HepG2 (cell line): ENCODE data around the gene RARA. TPM values are rescaled to one million over a fixed set of nuclear protein-coding genes. Genes with fewer than 3 reads are reported as not detected.

Experiments
- CBFB ChIP-seq: sonication (generic); formaldehyde crosslinking; IDR thresholded peaks from 2 replicates; pipeline ENCODE4 v1.4.0; 2020; ENCODE audit warnings: missing genetic modification reagents
- GATA4 ChIP-seq: sonication (generic); IDR thresholded peaks from 2 replicates; pipeline ENCODE4 v1.6.1; 2016; ENCODE audit warnings: antibody characterized with exemption, low read depth, borderline replicate concordance
- KLF12 ChIP-seq: sonication (generic); formaldehyde crosslinking; IDR thresholded peaks from 2 replicates; pipeline ENCODE4 v1.4.0; 2020; ENCODE audit warnings: missing genetic modification reagents, borderline replicate concordance
- MED1 ChIP-seq: sonication (generic); formaldehyde crosslinking; IDR thresholded peaks from 2 replicates; pipeline ENCODE4 v1.4.0; 2020; ENCODE audit warnings: missing genetic modification reagents
- MEIS2 ChIP-seq: sonication (generic); formaldehyde crosslinking; IDR thresholded peaks from 2 replicates; pipeline ENCODE4 v1.9.0; 2021; ENCODE audit warnings: mild to moderate bottlenecking, missing genetic modification reagents
- MLLT10 ChIP-seq: sonication (generic); formaldehyde crosslinking; IDR thresholded peaks from 2 replicates; pipeline ENCODE4 v1.4.0; 2020; ENCODE audit warnings: missing genetic modification reagents
- NFYB ChIP-seq: sonication (generic); formaldehyde crosslinking; IDR thresholded peaks from 2 replicates; pipeline ENCODE4 v1.4.0; 2020; ENCODE audit warnings: missing genetic modification reagents
- REXO4 ChIP-seq: sonication (generic); formaldehyde crosslinking; IDR thresholded peaks from 2 replicates; pipeline ENCODE4 v1.8.0; 2022; ENCODE audit warnings: missing genetic modification reagents, mild to moderate bottlenecking, borderline replicate concordance
- RXRB ChIP-seq: IDR thresholded peaks from 2 replicates; pipeline ENCODE4 v1.6.1; 2016; ENCODE audit warnings: borderline replicate concordance, missing genetic modification reagents, missing compliant biosample characterization
- ZNF383 ChIP-seq: sonication (generic); formaldehyde crosslinking; IDR thresholded peaks from 2 replicates; pipeline ENCODE4 v1.4.0; 2020; ENCODE audit warnings: missing genetic modification reagents, mild to moderate bottlenecking, borderline replicate concordance
- ZNF709 ChIP-seq: sonication (generic); formaldehyde crosslinking; IDR thresholded peaks from 2 replicates; pipeline ENCODE4 v1.5.0; 2020; ENCODE audit warnings: mild to moderate bottlenecking, missing genetic modification reagents
- polyA plus RNA-seq, 8 experiments: library from polyadenylated mRNA; depleted of rRNA in 3 of 8; stranded (reverse) in 7 of 8; unstranded in 1 of 8; fragments of >200 nt; fragmentation: Illumina TruSeq in 4 of 8; extraction: Trizol in 4 of 8; gene quantifications; 2 replicates each; pipeline versions ENCODE4 v1.2.1 to v1.2.3, GENCODE V29; 2011 to 2016; ENCODE audit warnings: low read depth in 4 of 8, missing spikeins in 1 of 8, mixed read lengths in 1 of 8; ENCODE audit not compliant: insufficient read depth in 1 of 8
- total RNA-seq, 5 experiments: library from RNA; depleted of rRNA; stranded (reverse); fragments of >200 nt; fragmentation: Illumina TruSeq; extraction: Trizol; gene quantifications; 2 replicates each; pipeline ENCODE4 v1.2.3, GENCODE V29; 2016; ENCODE audit warnings: low read depth in 1 of 5
- TF ChIP-seq, protein P1 (sequence below): IDR thresholded peaks from 2 replicates; pipeline ENCODE4 v1.6.1; 2016; ENCODE audit warnings: low read depth
- TF ChIP-seq, protein P2 (sequence below): sonication (generic); formaldehyde crosslinking; IDR thresholded peaks from 2 replicates; pipeline ENCODE4 v1.5.1; 2020; ENCODE audit warnings: missing genetic modification reagents, mild to moderate bottlenecking, borderline replicate concordance
- TF ChIP-seq, protein P3 (sequence below), 2 experiments: fragments of 450-650 bp in 1 of 2; sonication (generic) in 1 of 2; formaldehyde crosslinking in 1 of 2; IDR thresholded peaks; 2 replicates each; pipeline versions ENCODE4 v1.6.1 to v1.8.0; 2016 to 2022; ENCODE audit warnings: antibody characterized with exemption in 1 of 2, mild to moderate bottlenecking in 1 of 2, missing genetic modification reagents in 1 of 2
- TF ChIP-seq, protein P4 (sequence below): sonication (generic); formaldehyde crosslinking; IDR thresholded peaks from 2 replicates; pipeline ENCODE4 v1.4.0; 2020; ENCODE audit warnings: mild to moderate bottlenecking, low read depth, missing genetic modification reagents

Gene RARA
- total and polyA plus RNA-seq, 2 of the 13 experiments (the other 11 are each of a cell fraction or from before 2014, with no cell fraction given), result 6.4 to 8.6 TPM

DNA sequence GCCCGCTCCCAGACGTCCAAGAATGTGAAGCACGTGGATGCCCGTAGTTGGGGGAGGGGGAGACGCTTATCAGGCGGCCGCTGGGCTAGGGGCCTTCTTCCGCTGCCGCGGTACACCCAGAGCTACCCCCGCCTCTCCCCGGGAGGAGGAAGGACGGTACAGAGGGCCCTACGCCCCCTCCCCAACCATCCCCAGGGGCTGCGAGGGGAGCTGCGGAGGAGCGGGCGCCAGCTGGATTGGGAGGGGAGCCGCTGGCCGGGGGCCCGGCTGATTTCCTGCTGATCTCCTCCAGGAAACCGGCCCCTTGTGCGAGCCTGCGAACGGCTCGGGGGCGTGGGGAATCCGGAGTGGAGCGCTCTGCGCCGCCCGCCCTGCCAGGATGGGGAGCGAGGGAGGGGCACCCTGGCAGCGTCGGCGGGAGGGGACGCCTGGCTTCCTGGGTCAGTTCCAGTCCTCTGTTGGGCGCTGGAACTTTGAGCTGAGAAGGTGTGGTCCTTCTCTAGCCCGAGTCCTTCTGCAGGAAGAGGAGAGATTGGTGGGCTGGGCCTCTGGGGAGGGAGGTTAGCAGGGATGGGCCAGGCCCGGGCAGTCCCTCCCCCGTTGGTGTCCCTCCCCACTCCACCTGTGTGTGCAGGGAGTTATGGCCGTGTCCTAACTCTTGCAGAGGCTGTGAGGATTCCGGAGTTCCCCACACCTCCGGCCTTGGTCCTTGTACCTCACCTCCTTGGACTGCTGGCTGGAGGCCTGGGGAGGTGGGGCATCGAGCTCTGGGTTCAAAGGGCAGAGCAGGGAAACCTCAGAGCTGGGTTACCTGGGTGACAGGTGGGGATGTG lies 36.4 kb downstream of the RARA start (continued):
- TF ChIP-seq, protein P1, sequence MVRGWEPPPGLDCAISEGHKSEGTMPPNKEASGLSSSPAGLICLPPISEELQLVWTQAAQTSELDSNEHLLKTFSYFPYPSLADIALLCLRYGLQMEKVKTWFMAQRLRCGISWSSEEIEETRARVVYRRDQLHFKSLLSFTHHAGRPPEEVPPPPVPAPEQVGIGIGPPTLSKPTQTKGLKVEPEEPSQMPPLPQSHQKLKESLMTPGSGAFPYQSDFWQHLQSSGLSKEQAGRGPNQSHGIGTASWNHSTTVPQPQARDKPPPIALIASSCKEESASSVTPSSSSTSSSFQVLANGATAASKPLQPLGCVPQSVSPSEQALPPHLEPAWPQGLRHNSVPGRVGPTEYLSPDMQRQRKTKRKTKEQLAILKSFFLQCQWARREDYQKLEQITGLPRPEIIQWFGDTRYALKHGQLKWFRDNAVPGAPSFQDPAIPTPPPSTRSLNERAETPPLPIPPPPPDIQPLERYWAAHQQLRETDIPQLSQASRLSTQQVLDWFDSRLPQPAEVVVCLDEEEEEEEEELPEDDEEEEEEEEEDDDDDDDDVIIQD (CRISPR knock-in tag), result peak; percentile 63; the same call in 1 of the 2 replicates
- TF ChIP-seq GATA4 (no peak), MEIS2 (CRISPR knock-in tag) (no peak), ZNF383 (CRISPR knock-in tag) (peak; percentile 96; the same call in 1 of the 2 replicates), KLF12 (CRISPR knock-in tag) (peak; percentile 39; the same call in 1 of the 2 replicates), NFYB (CRISPR knock-in tag) (peak; percentile 46), MLLT10 (no peak), RXRB (peak; percentile 63), CBFB (no peak; the same call in 1 of the 2 replicates), REXO4 (CRISPR knock-in tag) (no peak), ZNF709 (CRISPR knock-in tag) (0 out of 2 replicates have a peak, but pooled peaks have one; percentile 20), MED1 (CRISPR knock-in tag) (peak; percentile 42; the same call in 1 of the 2 replicates)
- TF ChIP-seq, protein P2, sequence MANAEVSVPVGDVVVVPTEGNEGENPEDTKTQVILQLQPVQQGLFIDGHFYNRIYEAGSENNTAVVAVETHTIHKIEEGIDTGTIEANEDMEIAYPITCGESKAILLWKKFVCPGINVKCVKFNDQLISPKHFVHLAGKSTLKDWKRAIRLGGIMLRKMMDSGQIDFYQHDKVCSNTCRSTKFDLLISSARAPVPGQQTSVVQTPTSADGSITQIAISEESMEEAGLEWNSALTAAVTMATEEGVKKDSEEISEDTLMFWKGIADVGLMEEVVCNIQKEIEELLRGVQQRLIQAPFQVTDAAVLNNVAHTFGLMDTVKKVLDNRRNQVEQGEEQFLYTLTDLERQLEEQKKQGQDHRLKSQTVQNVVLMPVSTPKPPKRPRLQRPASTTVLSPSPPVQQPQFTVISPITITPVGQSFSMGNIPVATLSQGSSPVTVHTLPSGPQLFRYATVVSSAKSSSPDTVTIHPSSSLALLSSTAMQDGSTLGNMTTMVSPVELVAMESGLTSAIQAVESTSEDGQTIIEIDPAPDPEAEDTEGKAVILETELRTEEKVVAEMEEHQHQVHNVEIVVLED (CRISPR knock-in tag), result peak; percentile 59; the same call in 1 of the 2 replicates
- TF ChIP-seq, protein P3, sequence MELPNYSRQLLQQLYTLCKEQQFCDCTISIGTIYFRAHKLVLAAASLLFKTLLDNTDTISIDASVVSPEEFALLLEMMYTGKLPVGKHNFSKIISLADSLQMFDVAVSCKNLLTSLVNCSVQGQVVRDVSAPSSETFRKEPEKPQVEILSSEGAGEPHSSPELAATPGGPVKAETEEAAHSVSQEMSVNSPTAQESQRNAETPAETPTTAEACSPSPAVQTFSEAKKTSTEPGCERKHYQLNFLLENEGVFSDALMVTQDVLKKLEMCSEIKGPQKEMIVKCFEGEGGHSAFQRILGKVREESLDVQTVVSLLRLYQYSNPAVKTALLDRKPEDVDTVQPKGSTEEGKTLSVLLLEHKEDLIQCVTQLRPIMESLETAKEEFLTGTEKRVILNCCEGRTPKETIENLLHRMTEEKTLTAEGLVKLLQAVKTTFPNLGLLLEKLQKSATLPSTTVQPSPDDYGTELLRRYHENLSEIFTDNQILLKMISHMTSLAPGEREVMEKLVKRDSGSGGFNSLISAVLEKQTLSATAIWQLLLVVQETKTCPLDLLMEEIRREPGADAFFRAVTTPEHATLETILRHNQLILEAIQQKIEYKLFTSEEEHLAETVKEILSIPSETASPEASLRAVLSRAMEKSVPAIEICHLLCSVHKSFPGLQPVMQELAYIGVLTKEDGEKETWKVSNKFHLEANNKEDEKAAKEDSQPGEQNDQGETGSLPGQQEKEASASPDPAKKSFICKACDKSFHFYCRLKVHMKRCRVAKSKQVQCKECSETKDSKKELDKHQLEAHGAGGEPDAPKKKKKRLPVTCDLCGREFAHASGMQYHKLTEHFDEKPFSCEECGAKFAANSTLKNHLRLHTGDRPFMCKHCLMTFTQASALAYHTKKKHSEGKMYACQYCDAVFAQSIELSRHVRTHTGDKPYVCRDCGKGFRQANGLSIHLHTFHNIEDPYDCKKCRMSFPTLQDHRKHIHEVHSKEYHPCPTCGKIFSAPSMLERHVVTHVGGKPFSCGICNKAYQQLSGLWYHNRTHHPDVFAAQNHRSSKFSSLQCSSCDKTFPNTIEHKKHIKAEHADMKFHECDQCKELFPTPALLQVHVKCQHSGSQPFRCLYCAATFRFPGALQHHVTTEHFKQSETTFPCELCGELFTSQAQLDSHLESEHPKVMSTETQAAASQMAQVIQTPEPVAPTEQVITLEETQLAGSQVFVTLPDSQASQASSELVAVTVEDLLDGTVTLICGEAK (IDR thresholded peaks at IDR 0.05), result no peak
- TF ChIP-seq, protein P3 (CRISPR knock-in tag; IDR thresholded peaks at IDR 0.05), result peak; percentile 62; the same call in 1 of the 2 replicates
- TF ChIP-seq, protein P4, sequence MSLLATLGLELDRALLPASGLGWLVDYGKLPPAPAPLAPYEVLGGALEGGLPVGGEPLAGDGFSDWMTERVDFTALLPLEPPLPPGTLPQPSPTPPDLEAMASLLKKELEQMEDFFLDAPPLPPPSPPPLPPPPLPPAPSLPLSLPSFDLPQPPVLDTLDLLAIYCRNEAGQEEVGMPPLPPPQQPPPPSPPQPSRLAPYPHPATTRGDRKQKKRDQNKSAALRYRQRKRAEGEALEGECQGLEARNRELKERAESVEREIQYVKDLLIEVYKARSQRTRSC (CRISPR knock-in tag), result peak; percentile 47; the same call in 1 of the 2 replicates
